OCI-LY7 (cell line): ENCODE results near the gene KCNC1. TPM values are rescaled to one million over a fixed set of nuclear protein-coding genes. Genes with fewer than 3 reads are reported as not detected.

Source experiments
- BruUV-seq: library from RNA; stranded (reverse); fragments of 400-500 nt; replicated peaks from 2 replicates; lab custom pipeline; 2021; lab: Mats Ljungman, UMichigan
- CTCF ChIA-PET: fragments of 300-600 bp; sonication (Branson Sonifier 250); formaldehyde crosslinking; loops from one replicate; lab custom pipeline; 2022; ENCODE audit warnings: antibody characterized with exemption; ENCODE audit not compliant: unreplicated experiment; lab: Charles Lee
- POLR2A ChIA-PET: fragments of 300-600 bp; sonication (Branson Sonifier 250); formaldehyde crosslinking; loops from one replicate; lab custom pipeline; 2022; ENCODE audit warnings: antibody characterized with exemption; lab: Charles Lee
- DNase-seq: peaks from one replicate; pipeline ENCODE4 v3.0.0-alpha.2; 2015; ENCODE audit warnings: low spot score
- H2AFZ ChIP-seq: fragments of 200-600 bp; sonication (generic), shearing (Covaris generic); 2 replicates; pipeline ENCODE4 v1.6.1; 2014; ENCODE audit warnings: mild to moderate bottlenecking, antibody characterized with exemption, low read length, moderate library complexity
- H3K27ac ChIP-seq: fragments of 200-600 bp; sonication (generic); 2 replicates; pipeline ENCODE4 v1.5.1; 2014; ENCODE audit warnings: mixed run types, low read depth, mild to moderate bottlenecking, moderate library complexity, low read length, inconsistent platforms; ENCODE audit not compliant: poor library complexity, severe bottlenecking
- H3K36me3 ChIP-seq: fragments of 200-600 bp; sonication (generic); 2 replicates; pipeline ENCODE4 v1.6.1; 2014; ENCODE audit warnings: mild to moderate bottlenecking, antibody characterized with exemption, low read length, moderate library complexity, mixed read lengths; ENCODE audit not compliant: insufficient read depth
- H3K4me1 ChIP-seq: fragments of 200-600 bp; sonication (generic); 2 replicates; pipeline ENCODE4 v1.5.1; 2014; ENCODE audit warnings: mild to moderate bottlenecking, low read length; ENCODE audit not compliant: insufficient read depth, poor library complexity, severe bottlenecking
- H3K4me2 ChIP-seq: fragments of 200-600 bp; sonication (generic); 2 replicates; pipeline ENCODE4 v1.6.1; 2014; ENCODE audit warnings: mild to moderate bottlenecking, low read length
- H3K4me3 ChIP-seq: fragments of 200-600 bp; sonication (generic); 2 replicates; pipeline ENCODE4 v1.5.1; 2014; ENCODE audit warnings: mild to moderate bottlenecking, low read depth, low read length; ENCODE audit not compliant: poor library complexity, severe bottlenecking
- H3K79me2 ChIP-seq: fragments of 200-600 bp; sonication (generic); 2 replicates; pipeline ENCODE4 v1.6.1; 2016; ENCODE audit warnings: low read depth, mild to moderate bottlenecking, low read length, moderate library complexity, mixed read lengths; ENCODE audit not compliant: insufficient read depth
- H3K9me2 ChIP-seq: fragments of 200-600 bp; sonication (generic); 2 replicates; pipeline ENCODE4 v1.6.1; 2016; ENCODE audit warnings: mild to moderate bottlenecking, low read length, mixed read lengths; ENCODE audit not compliant: insufficient read depth
- H3K9me3 ChIP-seq: fragments of 200-600 bp; sonication (generic); 2 replicates; pipeline ENCODE4 v1.6.1; 2014; ENCODE audit warnings: mild to moderate bottlenecking, mixed run types, low read length, mixed read lengths
- H4K20me1 ChIP-seq: fragments of 200-600 bp; sonication (generic); 2 replicates; pipeline ENCODE4 v1.6.1; 2014; ENCODE audit warnings: mild to moderate bottlenecking, antibody characterized with exemption, low read length, moderate library complexity, mixed read lengths; ENCODE audit not compliant: insufficient read depth
- CTCF ChIP-seq: fragments of 200-600 bp; sonication (generic); conservative IDR thresholded peaks from 2 replicates; pipeline ENCODE4 v1.5.1; 2014; ENCODE audit warnings: mild to moderate bottlenecking, antibody characterized with exemption, low read length, moderate library complexity, mixed read lengths
- EZH2phosphoT487 ChIP-seq: fragments of 200-600 bp; sonication (generic); IDR thresholded peaks from 2 replicates; pipeline ENCODE4 v1.6.1; 2018; ENCODE audit warnings: low read depth, borderline replicate concordance, mild to moderate bottlenecking, mixed run types, antibody characterized with exemption, low read length, moderate library complexity, mixed read lengths
- intact Hi-C: fragments of 100-400 bp; cut with micrococcal nuclease; formaldehyde crosslinking; loops from one replicate; pipeline ENCODE4 v1.10.0; 2022; ENCODE audit not compliant: unreplicated experiment
- total RNA-seq, 2 experiments: library from RNA; depleted of rRNA in 1 of 2; stranded (reverse); fragments of >200 nt in 1 of 2; shearing (Covaris generic) in 1 of 2; gene quantifications; 2 replicates each; pipeline ENCODE4 v1.2.3, GENCODE V29; 2014 to 2022

KCNC1 gene
- total RNA-seq, 2 experiments from 2014 or later, result not detected

DNA sequence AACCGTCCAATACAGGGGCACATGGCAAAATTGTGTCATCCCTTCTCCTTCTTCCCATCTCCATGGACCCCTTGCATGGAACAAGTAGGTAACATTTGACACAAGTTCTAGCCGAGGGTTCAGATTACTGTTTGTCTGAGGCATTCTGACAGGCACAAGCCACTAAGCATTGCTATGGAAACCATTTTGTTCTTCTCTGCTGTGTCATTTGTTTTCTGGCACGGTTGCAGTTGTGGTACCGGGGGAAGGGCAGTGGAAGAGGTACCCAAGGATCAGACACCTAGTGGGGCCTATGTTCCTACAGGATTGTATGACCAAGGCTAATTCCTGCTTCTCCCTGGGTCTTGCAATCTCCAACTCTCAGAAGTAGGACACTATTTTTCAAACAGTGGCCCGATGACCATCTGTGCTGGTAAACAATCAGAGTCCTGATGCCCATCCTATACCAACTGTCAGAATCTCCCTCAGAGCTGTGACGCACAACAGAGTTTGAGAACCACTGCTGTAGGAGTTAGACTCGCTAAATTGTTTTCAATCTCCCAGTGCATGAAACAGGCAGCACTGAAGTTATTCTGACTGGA is 69.3 kb downstream of the KCNC1 start:
- ChIA-PET POLR2A (no interaction called here), CTCF (no interaction called here)
- BruUV-seq, result no TSS peak
- Histone ChIP-seq H3K27ac (no peak overlapping the region), H3K79me2 (no peaks in the 10 kb centered on the region), H3K4me1 (no peaks in the 10 kb centered on the region), H3K4me2 (no peak overlapping the region), H4K20me1 (no peaks in the 10 kb centered on the region), H3K9me3 (no peaks in the 10 kb centered on the region), H3K9me2 (no peaks in the 10 kb centered on the region), H3K4me3 (no peak overlapping the region), H2AFZ (no peak overlapping the region), H3K36me3 (no peaks in the 10 kb centered on the region)
- TF ChIP-seq CTCF (no peak), EZH2phosphoT487 (no peak)
- no peak for DNase-seq
- intact Hi-C loops, result no loop called here

DNA sequence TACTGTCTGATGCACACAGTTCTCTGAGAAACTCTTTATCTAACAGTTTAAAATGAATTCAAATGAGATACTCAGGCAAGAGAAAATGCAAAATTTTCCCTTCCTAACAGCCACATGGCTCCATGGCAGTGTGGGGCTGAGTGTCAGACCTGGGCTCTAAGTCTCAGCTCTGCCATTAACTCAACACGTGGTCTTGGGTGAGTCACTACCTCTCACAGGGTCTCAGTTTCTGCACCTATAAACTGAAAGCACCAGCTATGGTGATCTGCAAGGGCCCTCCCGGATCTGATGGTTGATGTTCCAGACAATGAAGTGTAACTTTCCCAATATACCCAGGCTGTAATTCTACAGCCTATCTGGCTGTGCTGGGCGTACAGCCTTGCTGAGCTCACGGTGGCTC is 70.5 kb downstream of the KCNC1 start:
- Histone ChIP-seq H3K9me3 (no peaks in the 10 kb centered on the region), H4K20me1 (no peaks in the 10 kb centered on the region), H2AFZ (no peak overlapping the region), H3K27ac (no peak overlapping the region), H3K79me2 (no peaks in the 10 kb centered on the region), H3K4me3 (no peak overlapping the region), H3K9me2 (no peaks in the 10 kb centered on the region), H3K4me1 (no peaks in the 10 kb centered on the region), H3K4me2 (no peak overlapping the region), H3K36me3 (no peaks in the 10 kb centered on the region)
- CTCF ChIA-PET, result no interaction called here
- no TSS peak for BruUV-seq
- TF ChIP-seq EZH2phosphoT487, result no peak
- no peak for TF ChIP-seq CTCF
- POLR2A ChIA-PET, result no interaction called here
- no peak for DNase-seq
- intact Hi-C loops, result no loop called here

- no peak overlapping the region for H3K4me2 ChIP-seq
- H3K4me3 ChIP-seq, result no peak overlapping the region
- no peak for DNase-seq
- no peaks in the 10 kb centered on the region for H3K9me2 ChIP-seq
- CTCF ChIA-PET, result no interaction called here
- H3K36me3 ChIP-seq, result no peaks in the 10 kb centered on the region
- no peak for TF ChIP-seq EZH2phosphoT487
- no peak for TF ChIP-seq CTCF
- H3K79me2 ChIP-seq, result no peaks in the 10 kb centered on the region
- no peaks in the 10 kb centered on the region for H3K4me1 ChIP-seq
- no TSS peak for BruUV-seq
- no peak overlapping the region for H3K27ac ChIP-seq
- H4K20me1 ChIP-seq, result no peaks in the 10 kb centered on the region
- POLR2A ChIA-PET, result interaction anchor here (0.6 kb wide), 1 partner anchor 576 kb away, joined by 4 read pairs; no protein-coding TSS in a partner anchor
- no peaks in the 10 kb centered on the region for H3K9me3 ChIP-seq
- intact Hi-C loops, result no loop called here
- no peak overlapping the region for H2AFZ ChIP-seq
Measured at GRCh38 chr11:17805873-17806272, 71.3 kb downstream of the KCNC1 start.
